Kidney epithelial cell (primary cell): Measurements from ENCODE around the gene ADORA2A. TPM values are rescaled to one million over a fixed set of nuclear protein-coding genes. Genes with fewer than 3 reads are reported as not detected.

Experiments
- DNase-seq: peaks from one replicate; pipeline ENCODE4 v3.0.0-alpha.2; 2010; ENCODE audit warnings: low read depth
- H3K27me3 ChIP-seq: 2 replicates; pipeline ENCODE4 v1.6.0; 2011; ENCODE audit warnings: low read length; ENCODE audit not compliant: control insufficient read depth, insufficient read depth
- H3K36me3 ChIP-seq: 2 replicates; pipeline ENCODE4 v1.5.1; 2011; ENCODE audit warnings: low read length; ENCODE audit not compliant: control insufficient read depth, insufficient read depth
- H3K4me3 ChIP-seq: 2 replicates; pipeline ENCODE4 v1.5.1; 2011; ENCODE audit warnings: low read depth, mild to moderate bottlenecking, control low read depth, low read length
- CTCF ChIP-seq: IDR thresholded peaks from 2 replicates; pipeline ENCODE4 v1.5.1; 2011; ENCODE audit warnings: mild to moderate bottlenecking, moderate library complexity, low read length, control low read depth, inconsistent platforms; ENCODE audit not compliant: insufficient read depth, poor library complexity, severe bottlenecking
- total RNA-seq: library from RNA; depleted of rRNA; stranded (reverse); fragments of >200 nt; gene quantifications from 2 replicates; pipeline ENCODE4 v1.2.3, GENCODE V29; 2015

The ADORA2A gene
- total RNA-seq, 1 donor from 2014 or later = 0.46 TPM

DNA sequence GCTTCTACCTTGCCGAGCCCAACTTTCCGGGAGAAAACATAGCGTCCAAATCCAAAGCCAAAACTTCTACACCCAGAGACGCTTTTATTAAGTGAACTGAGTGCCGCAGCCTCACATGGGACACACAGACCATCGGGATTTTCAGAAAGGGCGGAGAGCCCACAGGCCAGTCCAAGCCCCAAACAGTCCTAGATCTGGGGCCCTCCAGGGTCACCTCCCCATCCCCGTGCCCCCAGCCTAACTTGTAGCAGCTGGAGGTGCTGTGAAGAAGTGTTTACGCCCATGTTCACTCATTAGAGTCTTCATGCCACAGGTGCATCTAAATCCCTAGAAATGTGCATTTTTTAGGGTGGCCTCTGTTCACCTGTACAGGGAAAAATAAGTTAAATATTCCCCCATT is 14.1 kb upstream of the ADORA2A start:
- H3K27me3 ChIP-seq = no peaks in the 10 kb centered on the region
- no peaks in the 10 kb centered on the region for H3K36me3 ChIP-seq
- DNase-seq = no peak
- H3K4me3 ChIP-seq = no peak overlapping the region
- TF ChIP-seq CTCF = no peak

- Histone ChIP-seq H3K27me3 (no peaks in the 10 kb centered on the region), H3K4me3 (no peak overlapping the region), H3K36me3 (no peaks in the 10 kb centered on the region)
- no peak for DNase-seq
- no peak for TF ChIP-seq CTCF
These were observed 13.5 kb upstream of the ADORA2A start for GRCh38 chr22:24413736-24414385.

GRCh38 chr22:24414523-24414922 is 12.9 kb upstream of the ADORA2A start:
- H3K27me3 ChIP-seq = no peaks in the 10 kb centered on the region
- DNase-seq = no peak
- no peaks in the 10 kb centered on the region for H3K36me3 ChIP-seq
- TF ChIP-seq CTCF = no peak
- H3K4me3 ChIP-seq = no peak overlapping the region

GRCh38 chr22:24414984-24415945 is 12.1 kb upstream of the ADORA2A start:
- no peak for DNase-seq
- Histone ChIP-seq H3K4me3 (no peak overlapping the region), H3K27me3 (no peaks in the 10 kb centered on the region), H3K36me3 (no peaks in the 10 kb centered on the region)
- TF ChIP-seq CTCF = no peak

DNA sequence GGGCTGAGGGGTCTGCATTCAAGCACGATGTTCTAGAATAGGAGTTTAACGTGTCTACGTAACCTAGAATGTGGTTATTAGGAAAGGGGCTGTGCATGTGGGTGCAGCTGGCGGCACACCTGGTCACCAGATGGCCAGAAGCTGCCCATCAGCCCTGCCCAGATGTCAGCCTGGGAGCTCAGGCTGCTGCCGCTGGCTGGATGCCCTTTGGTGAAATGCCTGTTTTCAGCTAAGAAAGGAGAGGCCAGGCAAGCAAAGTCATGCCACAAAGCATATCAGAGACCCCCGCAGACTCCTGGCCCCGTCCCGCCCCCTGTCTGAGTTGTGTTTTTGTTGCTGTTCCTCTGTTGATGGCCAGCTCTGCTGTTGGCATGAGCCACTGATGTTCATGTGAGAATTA is 11.3 kb upstream of the ADORA2A start:
- TF ChIP-seq CTCF = no peak
- DNase-seq = no peak

More for the DNA sequence above, 11.3 kb upstream of the ADORA2A start:
- Histone ChIP-seq H3K36me3 (no peaks in the 10 kb centered on the region), H3K27me3 (no peaks in the 10 kb centered on the region), H3K4me3 (no peak overlapping the region)
